ENCODE data around the gene PPP2R2C.

Gene PPP2R2C

DNA sequence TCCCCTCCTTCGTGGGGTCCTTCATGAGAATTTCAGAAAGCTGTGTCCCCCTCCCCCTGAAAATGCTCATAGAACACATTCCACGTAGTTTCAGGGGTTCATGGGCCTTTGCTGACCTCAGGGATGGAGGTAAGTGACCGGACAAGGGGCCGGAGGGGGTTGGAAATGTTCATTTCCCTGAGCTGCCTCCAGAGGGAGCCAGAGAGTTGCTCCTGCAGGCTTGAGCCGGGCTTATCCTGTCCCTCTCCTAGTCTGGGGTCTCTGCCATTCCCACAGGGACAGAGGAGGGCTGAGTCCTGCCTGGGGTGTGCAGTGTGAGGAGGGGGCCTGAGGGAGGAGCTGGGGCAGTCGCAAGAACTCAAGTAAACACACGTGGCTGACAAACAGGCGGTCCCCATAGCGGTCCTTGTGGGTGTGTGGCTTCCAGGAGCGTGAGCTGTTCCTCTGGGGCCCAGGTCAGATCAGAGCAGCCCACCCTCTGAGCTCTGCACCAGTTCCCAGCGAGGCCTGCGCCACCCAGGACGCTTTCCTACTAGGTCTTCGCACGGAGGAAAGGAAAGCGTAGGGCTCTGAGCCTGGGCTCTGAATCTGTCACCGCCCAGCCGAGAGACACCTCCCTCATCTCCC lies 140.3 kb downstream of the PPP2R2C start:
- Histone ChIP-seq H3K36me3 (ENCODE audit: insufficient read depth, low read length) (no peaks in the 10 kb centered on the region), H2AFZ (ENCODE audit: low read length, unreplicated experiment) (no peak overlapping the region), H3K4me3 (ENCODE audit: low read depth, low read length) (no peak overlapping the region), H3K27ac (ENCODE audit: low read depth, low read length) (no peak overlapping the region), H3K4me1 (ENCODE audit: control insufficient read depth, insufficient read depth, low read length, unreplicated experiment) (no peaks in the 10 kb centered on the region), H3K79me2 (ENCODE audit: control insufficient read depth, insufficient read depth, low read length, unreplicated experiment) (no peaks in the 10 kb centered on the region), H3K27me3 (ENCODE audit: insufficient read depth, low read length) (peaks cover 48% of the 10 kb centered on the region)

DNA sequence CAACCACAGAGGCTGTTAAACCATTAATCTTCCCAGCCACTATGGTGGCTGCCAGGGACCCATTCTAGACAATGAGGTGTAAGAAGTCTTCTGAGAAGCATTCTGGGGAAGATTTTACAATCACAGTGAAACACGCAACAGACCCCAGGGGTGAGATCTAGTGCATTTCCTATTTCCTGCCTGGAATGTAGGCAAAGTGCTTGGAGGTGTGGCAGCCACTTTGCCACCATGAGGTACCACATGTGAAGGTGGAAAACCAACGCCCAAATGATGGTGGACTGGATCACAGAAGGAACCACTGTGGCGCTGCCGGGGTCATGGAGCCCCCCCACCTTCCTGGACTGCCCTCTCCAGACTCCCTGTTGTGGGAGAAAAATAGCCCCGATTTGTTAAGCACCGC lies 140.9 kb downstream of the PPP2R2C start:
- Histone ChIP-seq H3K27me3 (ENCODE audit: insufficient read depth, low read length) (peaks cover 47% of the 10 kb centered on the region), H3K79me2 (ENCODE audit: control insufficient read depth, insufficient read depth, low read length, unreplicated experiment) (no peaks in the 10 kb centered on the region), H3K36me3 (ENCODE audit: insufficient read depth, low read length) (no peaks in the 10 kb centered on the region), H3K4me3 (ENCODE audit: low read depth, low read length) (no peak overlapping the region), H2AFZ (ENCODE audit: low read length, unreplicated experiment) (no peak overlapping the region), H3K27ac (ENCODE audit: low read depth, low read length) (no peak overlapping the region), H3K4me1 (ENCODE audit: control insufficient read depth, insufficient read depth, low read length, unreplicated experiment) (no peaks in the 10 kb centered on the region)

DNA sequence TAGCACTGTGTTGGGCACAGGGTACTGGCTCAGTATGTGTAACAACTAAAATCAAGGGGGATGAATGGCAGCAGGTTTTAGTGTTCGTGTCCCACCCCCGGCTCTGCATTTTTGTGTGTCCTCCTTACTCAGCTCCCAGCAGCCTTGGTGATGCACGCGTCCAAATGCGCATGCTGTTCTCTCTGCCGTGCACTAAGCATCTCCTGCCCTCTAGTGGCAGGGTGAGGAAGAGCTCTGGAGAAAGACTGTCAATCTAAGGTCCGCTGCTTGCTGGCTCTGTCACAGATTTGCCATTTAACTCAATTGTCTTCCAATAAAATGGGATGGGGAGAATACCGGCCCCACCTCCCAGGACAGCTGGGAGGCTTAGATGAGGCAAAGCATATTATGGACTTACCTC lies 141.4 kb downstream of the PPP2R2C start:
- Histone ChIP-seq H3K36me3 (ENCODE audit: insufficient read depth, low read length) (no peaks in the 10 kb centered on the region), H3K4me3 (ENCODE audit: low read depth, low read length) (no peak overlapping the region), H3K4me1 (ENCODE audit: control insufficient read depth, insufficient read depth, low read length, unreplicated experiment) (no peaks in the 10 kb centered on the region), H3K27me3 (ENCODE audit: insufficient read depth, low read length) (peaks cover 44% of the 10 kb centered on the region), H2AFZ (ENCODE audit: low read length, unreplicated experiment) (no peak overlapping the region), H3K79me2 (ENCODE audit: control insufficient read depth, insufficient read depth, low read length, unreplicated experiment) (no peaks in the 10 kb centered on the region), H3K27ac (ENCODE audit: low read depth, low read length) (no peak overlapping the region)

DNA sequence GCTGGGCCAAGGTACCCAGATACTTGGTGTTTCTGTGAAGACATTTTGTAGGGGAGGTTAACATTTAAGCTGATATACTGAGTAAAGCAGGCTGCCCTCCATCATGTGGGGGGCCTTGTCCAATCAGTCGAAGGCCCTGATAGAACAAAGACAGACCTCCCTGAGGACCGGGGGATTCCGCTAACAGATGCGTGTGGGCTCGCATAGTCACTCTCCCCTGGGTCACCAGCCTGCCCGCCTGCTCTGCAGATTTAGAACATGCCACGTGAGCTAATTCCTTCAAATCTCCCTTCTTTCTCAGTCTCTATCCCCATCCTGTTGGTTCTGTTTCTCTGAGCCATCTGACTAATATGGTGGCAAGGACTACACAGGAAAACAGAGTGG lies 142.0 kb downstream of the PPP2R2C start:
- Histone ChIP-seq H3K27ac (ENCODE audit: low read depth, low read length) (no peak overlapping the region), H2AFZ (ENCODE audit: low read length, unreplicated experiment) (no peak overlapping the region), H3K27me3 (ENCODE audit: insufficient read depth, low read length) (peaks cover 38% of the 10 kb centered on the region), H3K4me1 (ENCODE audit: control insufficient read depth, insufficient read depth, low read length, unreplicated experiment) (no peaks in the 10 kb centered on the region), H3K79me2 (ENCODE audit: control insufficient read depth, insufficient read depth, low read length, unreplicated experiment) (no peaks in the 10 kb centered on the region), H3K4me3 (ENCODE audit: low read depth, low read length) (no peak overlapping the region), H3K36me3 (ENCODE audit: insufficient read depth, low read length) (no peaks in the 10 kb centered on the region)

DNA sequence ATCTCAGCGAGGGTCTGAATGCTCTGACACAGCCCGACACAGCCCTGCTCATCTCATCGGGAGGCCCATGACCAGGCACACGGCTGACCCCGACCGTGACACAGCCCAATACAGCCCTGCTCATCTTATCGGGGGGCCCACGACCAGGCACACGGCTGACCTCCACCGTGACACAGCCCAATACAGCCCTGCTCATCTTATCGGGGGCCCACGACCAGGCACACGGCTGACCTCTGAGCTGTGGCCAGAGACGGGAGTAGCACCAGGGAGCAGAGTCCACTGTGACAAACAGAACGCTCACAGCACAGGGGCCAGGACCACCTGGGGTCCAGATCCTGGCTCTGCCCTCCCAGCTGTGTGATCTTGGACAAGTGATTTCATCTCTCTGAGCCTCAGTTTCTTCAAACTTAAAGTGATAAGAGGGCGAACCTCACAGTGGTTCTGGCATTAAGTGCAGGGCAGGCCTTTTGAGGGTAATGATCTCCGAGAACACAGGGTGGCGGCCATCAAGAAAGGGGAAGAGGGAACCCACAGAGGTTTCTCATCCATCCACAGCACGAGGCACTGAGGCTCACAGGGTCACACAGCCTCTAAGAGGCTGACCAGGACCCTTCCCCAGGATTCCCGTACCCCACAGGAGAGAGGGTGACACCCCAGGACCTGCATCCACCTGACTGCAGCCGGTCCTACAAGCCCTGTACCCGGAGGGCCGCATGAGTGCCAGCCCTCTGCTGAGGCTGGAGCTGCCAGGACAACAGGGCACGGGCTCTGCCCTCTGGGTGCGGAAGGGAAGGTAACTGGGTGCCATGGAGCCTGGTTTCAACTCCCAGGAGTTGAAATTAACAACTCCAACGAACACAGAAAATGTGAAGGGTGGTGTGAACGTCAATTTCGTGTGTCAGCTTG lies 142.7 kb downstream of the PPP2R2C start:
- H3K27ac ChIP-seq (ENCODE audit: low read depth, low read length) = no peak overlapping the region
- no peak overlapping the region for H2AFZ ChIP-seq (ENCODE audit: low read length, unreplicated experiment)
- H3K36me3 ChIP-seq (ENCODE audit: insufficient read depth, low read length) = no peaks in the 10 kb centered on the region
- peaks cover 36% of the 10 kb centered on the region; the same call in 1 of the 2 replicates for H3K27me3 ChIP-seq (ENCODE audit: insufficient read depth, low read length)
- H3K79me2 ChIP-seq (ENCODE audit: control insufficient read depth, insufficient read depth, low read length, unreplicated experiment) = no peaks in the 10 kb centered on the region
- H3K4me1 ChIP-seq (ENCODE audit: control insufficient read depth, insufficient read depth, low read length, unreplicated experiment) = no peaks in the 10 kb centered on the region
- no peak overlapping the region for H3K4me3 ChIP-seq (ENCODE audit: low read depth, low read length)

DNA sequence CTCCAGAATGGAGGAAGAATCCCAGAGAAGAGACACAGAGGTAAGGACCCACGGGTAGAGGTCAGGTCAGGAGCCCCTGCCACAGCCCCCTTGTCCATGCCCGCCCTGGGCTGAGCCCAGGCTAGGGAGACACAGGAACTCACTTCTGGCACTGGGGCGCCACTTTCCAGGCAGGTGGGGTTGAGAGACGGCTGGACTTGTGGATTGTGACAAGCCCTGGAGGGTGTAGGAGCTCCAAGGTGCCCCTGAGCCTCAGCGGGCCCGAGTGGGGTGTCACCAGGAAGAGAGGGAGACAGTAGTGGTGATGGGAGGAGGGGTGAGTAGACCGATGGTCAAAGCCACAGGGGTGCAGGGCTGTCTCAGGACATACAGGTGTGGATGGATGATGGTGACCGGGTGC lies 143.9 kb downstream of the PPP2R2C start:
- Histone ChIP-seq H3K36me3 (ENCODE audit: insufficient read depth, low read length) (no peaks in the 10 kb centered on the region), H3K4me3 (ENCODE audit: low read depth, low read length) (no peak overlapping the region), H3K27ac (ENCODE audit: low read depth, low read length) (no peak overlapping the region), H3K79me2 (ENCODE audit: control insufficient read depth, insufficient read depth, low read length, unreplicated experiment) (no peaks in the 10 kb centered on the region), H2AFZ (ENCODE audit: low read length, unreplicated experiment) (no peak overlapping the region), H3K4me1 (ENCODE audit: control insufficient read depth, insufficient read depth, low read length, unreplicated experiment) (no peaks in the 10 kb centered on the region), H3K27me3 (ENCODE audit: insufficient read depth, low read length) (peaks cover 29% of the 10 kb centered on the region; the same call in 1 of the 2 replicates)

DNA sequence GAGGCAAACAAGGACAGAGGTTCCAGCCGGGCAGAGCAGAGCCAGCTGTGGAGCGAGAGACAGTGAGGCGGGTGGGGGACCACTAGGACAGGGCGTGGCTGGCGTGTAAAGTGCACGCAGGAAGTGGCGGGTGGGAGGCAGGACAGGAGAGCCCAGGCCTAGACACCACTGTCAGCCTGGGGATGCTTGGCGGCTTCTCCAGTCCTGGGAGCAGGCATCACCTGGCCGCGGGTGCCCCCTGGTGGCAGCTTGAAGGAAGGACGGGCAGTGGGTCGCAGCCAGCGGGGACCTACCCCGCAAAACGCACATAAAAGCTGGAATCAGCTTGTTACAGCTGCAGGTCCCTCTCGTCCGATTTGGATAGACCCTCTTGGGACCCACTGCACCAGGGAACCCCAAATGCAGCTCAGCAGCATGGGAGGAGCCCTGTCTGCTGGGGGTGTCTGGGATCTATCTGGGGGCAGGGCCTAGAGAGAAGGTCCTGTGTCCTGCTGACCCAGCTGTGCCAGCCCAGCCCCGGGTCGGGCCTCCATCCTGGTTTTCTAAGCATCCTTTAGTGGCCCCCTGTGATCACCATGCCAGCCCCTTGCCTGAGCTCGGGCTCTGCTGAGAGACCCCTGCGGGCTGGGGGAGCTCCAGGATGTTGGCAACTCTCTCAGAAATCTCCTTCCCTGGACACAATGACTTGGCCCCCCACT lies 145.0 kb downstream of the PPP2R2C start:
- peaks cover 30% of the 10 kb centered on the region for H3K27me3 ChIP-seq (ENCODE audit: insufficient read depth, low read length)
- H3K27ac ChIP-seq (ENCODE audit: low read depth, low read length) = no peak overlapping the region
- no peaks in the 10 kb centered on the region for H3K4me1 ChIP-seq (ENCODE audit: control insufficient read depth, insufficient read depth, low read length, unreplicated experiment)

DNA sequence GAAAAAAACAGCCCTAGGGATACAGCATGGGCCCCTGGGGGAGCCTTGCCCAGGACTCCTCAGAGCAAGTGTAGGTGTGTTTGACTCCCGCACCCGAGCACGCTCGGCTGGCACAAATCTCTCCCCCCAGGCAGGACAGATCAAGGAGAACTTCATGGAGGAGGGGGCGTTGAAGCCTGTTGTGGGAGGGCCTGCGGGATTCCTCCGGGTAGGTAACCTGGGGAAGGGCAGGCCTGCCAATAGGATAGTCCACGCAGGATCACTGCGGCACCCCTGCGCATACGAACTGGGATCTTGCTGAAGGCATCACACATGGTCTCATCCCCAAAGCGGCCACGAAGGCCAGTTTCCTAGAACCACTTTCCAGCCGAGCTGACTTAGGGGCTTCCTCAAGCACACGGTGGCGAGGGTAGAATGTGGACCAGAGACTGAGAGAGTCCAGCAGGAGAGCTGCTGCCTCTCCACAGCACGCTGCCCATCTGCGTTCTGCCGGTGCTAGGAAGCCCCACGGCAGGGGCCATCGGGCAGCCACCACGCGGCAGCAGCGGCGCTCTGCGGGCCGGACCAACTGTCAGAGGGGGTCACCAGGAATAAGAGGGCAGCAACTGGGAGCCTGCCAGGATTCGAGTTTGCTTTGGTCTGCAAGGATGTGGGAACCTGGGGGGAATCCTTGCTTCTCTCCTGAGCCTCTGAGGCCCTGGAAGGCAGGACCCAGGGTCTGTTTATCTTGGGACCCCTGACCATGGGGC lies 145.9 kb downstream of the PPP2R2C start:
- peaks cover 37% of the 10 kb centered on the region for H3K27me3 ChIP-seq (ENCODE audit: insufficient read depth, low read length)
- no peak overlapping the region for H3K27ac ChIP-seq (ENCODE audit: low read depth, low read length)
- no peaks in the 10 kb centered on the region for H3K4me1 ChIP-seq (ENCODE audit: control insufficient read depth, insufficient read depth, low read length, unreplicated experiment)

More for the DNA sequence above, 145.0 kb downstream of the PPP2R2C start:
- Histone ChIP-seq H3K4me3 (ENCODE audit: low read depth, low read length) (no peak overlapping the region), H2AFZ (ENCODE audit: low read length, unreplicated experiment) (no peak overlapping the region), H3K36me3 (ENCODE audit: insufficient read depth, low read length) (no peaks in the 10 kb centered on the region), H3K79me2 (ENCODE audit: control insufficient read depth, insufficient read depth, low read length, unreplicated experiment) (no peaks in the 10 kb centered on the region)

DNA sequence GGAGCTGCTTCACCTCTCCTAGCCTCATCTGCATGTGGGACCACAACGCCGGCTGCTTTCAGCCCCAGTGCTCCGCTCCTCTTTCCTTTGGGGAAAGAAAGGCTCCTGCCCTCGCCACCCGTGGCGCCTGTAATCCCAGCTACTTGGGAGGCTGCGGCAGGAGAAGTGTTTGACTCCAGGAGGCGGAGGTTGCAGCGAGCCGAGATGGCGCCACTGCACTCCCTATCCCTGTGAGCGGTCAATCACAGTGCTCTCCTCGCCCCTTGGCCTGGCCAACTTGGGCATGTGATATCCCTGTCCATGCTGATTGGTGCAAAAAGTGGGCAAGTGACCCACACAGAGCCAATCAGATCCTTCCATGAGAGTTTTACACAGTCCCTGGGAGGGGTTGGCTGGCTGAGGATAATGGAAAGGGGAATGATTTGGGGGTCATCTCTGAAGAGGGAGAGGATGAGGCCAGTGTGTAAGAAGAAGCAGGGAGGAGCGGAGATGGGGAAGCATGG lies 146.6 kb downstream of the PPP2R2C start:
- no peak overlapping the region for H3K4me3 ChIP-seq (ENCODE audit: low read depth, low read length)
- no peak overlapping the region for H2AFZ ChIP-seq (ENCODE audit: low read length, unreplicated experiment)
- H3K36me3 ChIP-seq (ENCODE audit: insufficient read depth, low read length) = no peaks in the 10 kb centered on the region
- peaks cover 44% of the 10 kb centered on the region for H3K27me3 ChIP-seq (ENCODE audit: insufficient read depth, low read length)
- H3K4me1 ChIP-seq (ENCODE audit: control insufficient read depth, insufficient read depth, low read length, unreplicated experiment) = no peaks in the 10 kb centered on the region
- H3K79me2 ChIP-seq (ENCODE audit: control insufficient read depth, insufficient read depth, low read length, unreplicated experiment) = no peaks in the 10 kb centered on the region
- no peak overlapping the region for H3K27ac ChIP-seq (ENCODE audit: low read depth, low read length)

More for the DNA sequence above, 145.9 kb downstream of the PPP2R2C start:
- Histone ChIP-seq H2AFZ (ENCODE audit: low read length, unreplicated experiment) (no peak overlapping the region), H3K36me3 (ENCODE audit: insufficient read depth, low read length) (no peaks in the 10 kb centered on the region), H3K4me3 (ENCODE audit: low read depth, low read length) (no peak overlapping the region), H3K79me2 (ENCODE audit: control insufficient read depth, insufficient read depth, low read length, unreplicated experiment) (no peaks in the 10 kb centered on the region)
